ENCODE measurements around the gene STRADA.

STRADA gene, protein sequence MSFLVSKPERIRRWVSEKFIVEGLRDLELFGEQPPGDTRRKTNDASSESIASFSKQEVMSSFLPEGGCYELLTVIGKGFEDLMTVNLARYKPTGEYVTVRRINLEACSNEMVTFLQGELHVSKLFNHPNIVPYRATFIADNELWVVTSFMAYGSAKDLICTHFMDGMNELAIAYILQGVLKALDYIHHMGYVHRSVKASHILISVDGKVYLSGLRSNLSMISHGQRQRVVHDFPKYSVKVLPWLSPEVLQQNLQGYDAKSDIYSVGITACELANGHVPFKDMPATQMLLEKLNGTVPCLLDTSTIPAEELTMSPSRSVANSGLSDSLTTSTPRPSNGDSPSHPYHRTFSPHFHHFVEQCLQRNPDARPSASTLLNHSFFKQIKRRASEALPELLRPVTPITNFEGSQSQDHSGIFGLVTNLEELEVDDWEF

DNA sequence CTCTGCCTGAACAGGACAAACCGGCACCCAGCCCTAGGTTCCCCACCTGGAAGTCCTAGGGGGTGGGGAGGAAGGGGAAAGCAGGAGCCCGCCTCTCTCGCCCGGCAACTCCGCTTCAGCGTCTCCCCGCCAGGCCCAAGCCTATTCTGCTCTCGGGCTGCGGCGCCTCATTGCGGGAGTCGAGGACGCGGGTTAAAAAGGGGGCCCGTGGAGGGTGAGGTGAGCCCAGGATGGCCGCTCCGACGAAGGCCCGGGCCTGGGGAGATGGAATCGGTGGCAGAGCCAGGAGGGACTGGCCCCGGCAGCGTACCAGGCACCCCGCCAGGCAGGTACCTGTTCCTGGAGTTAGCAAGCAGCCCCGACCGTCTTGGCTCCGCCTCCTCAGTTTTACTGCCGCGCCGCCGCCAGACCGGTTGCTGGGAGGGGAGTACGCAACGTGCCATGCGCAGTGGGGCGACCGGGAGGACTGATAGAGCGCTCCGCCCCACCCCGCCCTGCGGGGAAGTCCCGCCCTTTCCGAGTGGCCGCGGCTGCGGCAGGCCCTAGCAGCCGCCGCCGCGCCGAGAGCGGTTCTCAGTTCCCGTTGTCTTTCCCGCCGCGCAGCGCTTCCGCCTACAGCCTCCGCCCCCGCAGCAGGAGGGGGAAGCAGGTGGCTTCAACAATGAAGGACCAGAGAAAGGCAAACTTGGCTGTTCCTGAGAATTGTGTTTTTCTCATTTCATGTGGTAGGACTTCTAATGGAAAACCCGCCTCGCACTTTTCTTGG lies at the start of gene STRADA:
TSS of gene STRADA (minus strand) at position 392 of the 766 bp plus-strand sequence. CDS start 13,430 bp downstream, outside the sequence.
- H3K27me3 Mint-ChIP-seq: no peaks in the 10 kb centered on the region

DNA sequence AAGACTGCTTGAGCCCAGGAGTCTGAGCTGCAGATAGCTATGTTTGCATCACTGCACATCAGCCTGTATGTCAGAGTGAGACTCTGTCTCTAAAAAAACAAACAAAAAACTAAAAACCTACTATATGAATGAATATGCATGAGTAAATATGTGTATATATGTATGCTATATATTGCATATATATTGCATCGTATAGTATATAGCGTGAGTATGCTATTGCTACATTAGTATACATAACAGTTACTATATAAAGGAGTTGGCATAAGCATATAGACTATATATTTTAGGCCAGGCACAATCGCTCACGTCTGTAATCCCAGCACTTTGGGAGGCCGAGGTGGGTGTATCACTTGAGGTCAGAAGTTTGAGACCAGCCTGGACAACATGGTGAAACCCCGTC lies 48.5 kb upstream of the STRADA start:
- H3K27me3 Mint-ChIP-seq: no peaks in the 10 kb centered on the region
- no peak for ATAC-seq (replicated peaks)
- no peaks in the 10 kb centered on the region for H3K9me3 Mint-ChIP-seq
- H3K4me3 Mint-ChIP-seq: no peak overlapping the region
- H3K4me1 Mint-ChIP-seq: no peaks in the 10 kb centered on the region
- no peak for DNase-seq
- H3K36me3 Mint-ChIP-seq: peaks cover 18 to 23% of the 10 kb centered on the region in 2 donors
- no peak overlapping the region for H3K27ac Mint-ChIP-seq

More for the DNA sequence above, at the start of gene STRADA:
- Mint-ChIP-seq H3K4me1 (peaks cover 14 to 39% of the 10 kb centered on the region in 2 donors), H3K4me3 (peak within 1 kb of the TSS; percentile 94 to 99), H3K36me3 (peaks cover 11 to 26% of the 10 kb centered on the region in 2 donors), H3K27ac (peak within 1 kb of the TSS; percentile 97), H3K9me3 (no peaks in the 10 kb centered on the region)
- ATAC-seq (replicated peaks): peak; percentile 89 to 92
- peak; percentile 99 for DNase-seq

DNA sequence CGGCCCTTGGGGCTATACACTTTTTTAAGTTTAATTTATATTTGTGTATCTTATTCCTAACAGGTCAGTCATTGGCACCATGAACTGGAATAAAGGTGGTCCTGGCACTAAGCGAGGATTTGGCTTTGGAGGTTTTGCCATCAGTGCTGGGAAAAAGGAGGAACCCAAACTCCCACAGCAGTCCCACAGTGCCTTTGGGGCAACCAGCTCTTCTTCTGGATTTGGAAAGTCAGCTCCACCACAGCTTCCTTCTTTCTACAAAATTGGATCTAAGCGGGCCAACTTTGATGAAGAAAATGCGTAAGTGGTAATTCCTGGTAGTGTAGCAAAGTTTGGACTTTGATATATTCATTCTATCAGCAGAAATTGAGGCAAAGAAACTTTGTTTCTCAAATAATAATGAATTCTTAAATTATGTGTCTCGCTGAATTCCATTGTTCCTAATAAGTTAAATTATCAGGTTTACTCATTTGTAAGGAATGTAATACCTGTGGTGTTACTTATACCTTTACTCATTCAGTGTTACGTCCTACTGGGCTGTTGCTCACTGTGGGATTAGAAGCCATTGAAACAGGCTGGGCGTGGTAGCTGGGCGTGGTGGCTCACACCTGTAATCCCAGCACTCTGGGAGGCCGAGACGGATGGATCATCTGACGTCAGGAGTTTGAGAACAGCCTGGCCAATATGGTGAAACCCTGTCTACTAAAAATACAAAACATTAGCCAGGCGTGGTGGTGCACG lies 45.5 kb upstream of the STRADA start:
- peaks cover 16 to 22% of the 10 kb centered on the region in 2 donors for H3K36me3 Mint-ChIP-seq

DNA sequence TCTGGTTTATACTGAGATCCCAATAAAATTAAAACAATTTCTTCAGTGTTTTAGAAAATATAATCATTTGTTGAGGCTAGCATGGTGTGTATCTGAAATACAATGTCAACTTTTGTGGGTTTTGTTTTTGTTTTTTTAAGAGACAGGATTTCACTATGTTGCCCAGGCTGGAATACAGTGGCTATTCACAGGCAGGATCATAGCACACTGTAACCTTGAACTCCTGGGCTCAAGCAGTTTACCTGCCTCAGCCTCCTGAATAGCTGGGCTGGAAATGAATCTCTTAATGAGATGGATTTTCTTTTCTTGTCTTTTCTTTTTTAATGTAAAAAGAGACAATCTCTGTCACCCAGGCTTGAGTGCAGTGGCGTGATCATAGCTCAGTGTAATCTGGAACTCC lies 44.5 kb upstream of the STRADA start:
- DNase-seq (no peak), ATAC-seq (replicated peaks) (no peak)
- H3K9me3 Mint-ChIP-seq: no peaks in the 10 kb centered on the region
- H3K4me1 Mint-ChIP-seq: peaks cover 14 to 25% of the 10 kb centered on the region in 2 donors
- peaks cover 21 to 22% of the 10 kb centered on the region in 2 donors for H3K36me3 Mint-ChIP-seq
- H3K27me3 Mint-ChIP-seq: no peaks in the 10 kb centered on the region
- H3K4me3 Mint-ChIP-seq: no peak overlapping the region
- no peak overlapping the region for H3K27ac Mint-ChIP-seq

More for the DNA sequence above, 45.5 kb upstream of the STRADA start:
- peaks cover 11 to 17% of the 10 kb centered on the region in 2 donors for H3K4me1 Mint-ChIP-seq
- no peak overlapping the region for H3K27ac Mint-ChIP-seq
- H3K4me3 Mint-ChIP-seq: no peak overlapping the region
- no peak for ATAC-seq (replicated peaks)
- no peak for DNase-seq
- H3K9me3 Mint-ChIP-seq: no peaks in the 10 kb centered on the region
- H3K27me3 Mint-ChIP-seq: no peaks in the 10 kb centered on the region

DNA sequence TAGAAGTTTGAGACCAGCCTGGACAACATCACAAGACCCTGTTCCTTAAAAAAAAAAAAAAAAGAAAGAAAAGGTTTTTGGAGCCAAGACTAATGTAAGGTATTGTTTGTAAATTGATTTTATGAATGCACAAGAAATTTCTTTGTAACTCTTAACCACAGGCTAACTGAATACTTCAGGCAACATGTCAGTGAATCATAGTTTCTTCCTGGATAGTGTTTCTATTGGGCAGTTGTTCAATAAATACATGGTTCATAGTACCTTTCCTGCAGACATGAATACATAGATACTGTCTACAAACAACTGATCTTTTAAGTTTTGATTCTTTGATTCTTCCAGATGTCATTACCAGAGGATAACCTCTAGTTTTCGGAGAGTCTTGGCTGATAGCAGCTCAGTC lies 44.0 kb upstream of the STRADA start:
- ATAC-seq (replicated peaks): no peak
- peaks cover 18 to 31% of the 10 kb centered on the region in 2 donors for H3K4me1 Mint-ChIP-seq
- DNase-seq: no peak
- H3K27me3 Mint-ChIP-seq: no peaks in the 10 kb centered on the region
- H3K36me3 Mint-ChIP-seq: peaks cover 21 to 22% of the 10 kb centered on the region in 2 donors
- no peak overlapping the region for H3K4me3 Mint-ChIP-seq
- no peak overlapping the region for H3K27ac Mint-ChIP-seq
- no peaks in the 10 kb centered on the region for H3K9me3 Mint-ChIP-seq

DNA sequence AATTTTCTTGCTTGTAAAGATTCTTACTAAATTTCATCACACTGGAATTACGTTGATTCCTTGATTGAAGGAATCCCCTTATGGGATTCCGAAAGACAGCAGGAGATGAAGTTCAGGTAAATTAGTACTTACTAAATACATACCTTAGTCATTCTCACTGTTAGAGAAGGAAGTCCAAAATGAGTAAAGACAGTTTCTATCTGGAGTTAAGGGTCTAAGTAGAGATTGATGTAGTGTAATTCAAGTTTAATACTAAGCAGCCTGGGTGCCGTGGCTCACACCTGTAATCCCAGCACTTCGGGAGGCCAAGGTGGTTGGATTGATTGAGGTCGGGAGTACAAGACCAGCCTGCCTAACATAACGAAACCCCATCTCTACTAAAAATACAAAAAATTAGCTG lies 41.9 kb upstream of the STRADA start:
- peaks cover 22 to 28% of the 10 kb centered on the region in 2 donors for H3K36me3 Mint-ChIP-seq
- H3K9me3 Mint-ChIP-seq: no peaks in the 10 kb centered on the region
- ATAC-seq (replicated peaks) (no peak), DNase-seq (no peak)
- H3K27me3 Mint-ChIP-seq: no peaks in the 10 kb centered on the region
- H3K4me1 Mint-ChIP-seq: peaks cover 22 to 45% of the 10 kb centered on the region in 2 donors
- no peak overlapping the region for H3K27ac Mint-ChIP-seq
- H3K4me3 Mint-ChIP-seq: no peak overlapping the region

DNA sequence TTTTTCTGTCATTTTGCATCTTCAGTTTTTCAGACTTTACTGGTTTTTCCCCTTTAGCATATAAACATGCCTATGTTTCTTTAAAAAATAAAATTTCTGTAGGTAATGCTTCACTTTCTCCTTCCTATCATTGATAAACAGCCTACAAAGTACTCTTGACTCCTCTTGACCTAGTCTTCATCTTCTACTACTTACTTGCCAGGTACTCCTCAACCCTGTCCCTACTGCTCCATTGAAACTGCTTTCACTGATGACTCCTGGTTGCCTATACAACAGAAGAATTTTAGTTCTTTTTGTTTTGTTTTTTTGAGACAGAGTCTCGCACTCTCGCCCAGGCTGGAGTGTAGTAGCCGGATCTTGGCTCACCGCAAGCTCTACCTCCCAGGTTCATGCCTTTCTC lies 39.3 kb upstream of the STRADA start:
- DNase-seq (no peak), ATAC-seq (replicated peaks) (no peak)
- Mint-ChIP-seq H3K4me1 (peaks cover 34 to 64% of the 10 kb centered on the region in 2 donors), H3K9me3 (no peaks in the 10 kb centered on the region), H3K4me3 (no peak overlapping the region), H3K27me3 (no peaks in the 10 kb centered on the region), H3K27ac (no peak overlapping the region), H3K36me3 (peaks cover 29 to 32% of the 10 kb centered on the region in 2 donors)

DNA sequence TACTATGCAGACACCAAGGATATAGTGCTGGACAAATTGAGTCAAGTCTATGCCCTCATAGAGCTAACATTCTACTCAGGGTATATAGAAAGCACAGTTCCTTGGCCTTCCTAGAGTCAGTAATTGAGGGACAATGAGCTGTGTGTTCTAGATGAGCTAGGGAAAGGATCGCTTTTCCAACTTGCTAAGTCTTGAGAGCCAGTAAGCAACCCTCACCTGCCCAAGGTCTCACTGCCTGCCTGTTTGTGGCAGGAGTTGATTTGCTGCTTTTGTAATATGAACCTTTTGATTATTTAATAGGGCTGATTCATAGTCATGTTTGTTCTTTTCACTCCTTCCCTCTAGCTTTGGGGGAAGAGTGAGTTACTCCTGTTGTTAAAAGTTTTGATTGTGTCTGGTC lies 38.9 kb upstream of the STRADA start:
- Mint-ChIP-seq H3K9me3 (no peaks in the 10 kb centered on the region), H3K27ac (no peak overlapping the region), H3K4me1 (peaks cover 35 to 68% of the 10 kb centered on the region in 2 donors), H3K36me3 (peaks cover 30 to 32% of the 10 kb centered on the region in 2 donors), H3K27me3 (no peaks in the 10 kb centered on the region), H3K4me3 (no peak overlapping the region)
- DNase-seq: no peak
- no peak for ATAC-seq (replicated peaks)

DNA sequence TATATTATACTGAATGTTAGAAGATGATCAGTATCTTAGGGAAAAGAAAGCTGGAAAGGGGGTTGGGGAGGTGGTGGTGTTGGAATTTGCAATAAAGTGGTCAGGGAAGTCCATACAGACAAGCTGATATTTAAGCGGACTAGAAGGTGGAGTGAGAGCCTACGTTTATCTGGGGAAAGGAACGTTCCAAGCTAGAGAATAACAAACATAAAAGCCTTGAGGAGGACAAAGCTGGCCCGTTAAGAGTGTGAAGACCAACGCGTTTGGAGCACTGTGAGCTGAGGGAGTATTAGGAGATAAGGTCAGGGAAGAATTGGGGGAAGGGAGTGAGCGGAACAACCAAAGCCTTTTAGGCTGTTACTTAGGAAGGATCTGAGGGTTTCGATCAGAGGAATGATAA lies 33.8 kb upstream of the STRADA start:
- DNase-seq (no peak), ATAC-seq (replicated peaks) (no peak)
- H3K4me1 Mint-ChIP-seq: peaks cover 29 to 62% of the 10 kb centered on the region in 2 donors
- no peaks in the 10 kb centered on the region for H3K27me3 Mint-ChIP-seq
- H3K27ac Mint-ChIP-seq: peak overlapping the region; percentile 100
- H3K9me3 Mint-ChIP-seq: no peaks in the 10 kb centered on the region
- H3K4me3 Mint-ChIP-seq: peak overlapping the region; percentile 94 to 96
- H3K36me3 Mint-ChIP-seq: peaks cover 23 to 25% of the 10 kb centered on the region in 2 donors

DNA sequence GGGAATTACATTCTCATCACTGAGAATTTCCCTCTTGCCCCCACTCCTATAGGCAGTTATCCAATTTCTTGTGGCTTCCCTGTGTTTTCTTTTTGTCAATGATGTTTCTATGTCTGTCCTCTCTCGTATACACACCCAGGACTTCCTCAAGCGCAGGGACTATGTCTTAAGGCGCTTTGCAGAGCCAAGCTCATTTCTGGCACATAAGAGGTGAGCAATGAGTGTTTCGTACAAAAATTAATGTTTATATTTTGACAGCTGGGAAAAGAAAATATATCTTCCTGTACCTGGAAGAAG lies 33.3 kb upstream of the STRADA start:
- ATAC-seq (replicated peaks) (no peak), DNase-seq (no peak)
- H3K27ac Mint-ChIP-seq: peak overlapping the region; percentile 100
- peak overlapping the region; percentile 94 to 96 for H3K4me3 Mint-ChIP-seq
- H3K4me1 Mint-ChIP-seq: peaks cover 31 to 62% of the 10 kb centered on the region in 2 donors
- no peaks in the 10 kb centered on the region for H3K27me3 Mint-ChIP-seq
- H3K36me3 Mint-ChIP-seq: peaks cover 25% of the 10 kb centered on the region in 2 donors
- no peaks in the 10 kb centered on the region for H3K9me3 Mint-ChIP-seq

DNA sequence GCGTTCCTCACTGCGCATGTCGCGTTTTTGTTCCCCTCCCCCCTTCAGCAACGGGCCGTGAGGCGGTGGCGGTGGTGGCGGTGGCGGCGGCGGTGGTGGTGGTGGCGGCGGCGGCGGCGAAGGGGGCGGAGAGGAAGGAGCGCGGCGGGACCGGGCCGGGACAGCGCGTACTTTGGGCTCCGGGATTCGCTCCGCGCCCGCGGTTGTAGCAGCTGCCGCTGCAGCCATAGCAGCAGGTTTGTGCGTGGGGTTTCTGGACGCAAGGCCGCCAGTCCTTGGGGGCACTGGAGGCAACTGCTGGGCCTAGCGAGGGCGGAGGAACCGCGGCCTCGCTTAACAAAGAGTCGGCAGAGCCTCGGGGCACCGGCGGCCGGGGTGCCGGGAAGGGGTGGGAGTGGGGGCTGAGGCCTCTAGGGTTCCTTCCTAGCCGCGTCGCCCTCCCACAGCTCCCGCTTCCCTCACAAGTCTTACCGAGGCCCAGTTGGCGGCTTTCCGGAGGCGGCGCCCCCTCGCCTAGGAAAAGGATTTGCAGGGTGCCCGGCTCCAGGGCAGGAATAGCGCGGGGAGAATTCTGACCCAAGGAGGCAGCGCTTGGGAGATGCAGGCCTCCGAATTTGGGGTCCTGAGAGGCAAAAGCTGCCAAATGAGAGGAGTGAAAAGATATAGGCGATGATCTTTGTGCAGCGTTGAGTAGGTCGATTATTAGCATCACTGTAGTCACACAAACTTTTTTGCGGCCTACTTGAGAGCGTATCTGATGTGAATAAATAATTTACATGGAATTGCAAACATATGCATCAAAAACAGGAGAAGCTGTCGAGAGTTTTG lies 32.8 kb upstream of the STRADA start, which contains the start of gene DDX42:
TSS of gene DDX42 (plus strand) at position 30 of the 828 bp plus-strand sequence. CDS start 12,880 bp downstream, outside the sequence.
- Mint-ChIP-seq H3K4me1 (peaks cover 27 to 57% of the 10 kb centered on the region in 2 donors), H3K36me3 (peaks cover 21 to 22% of the 10 kb centered on the region in 2 donors), H3K27me3 (no peaks in the 10 kb centered on the region), H3K27ac (peak within 1 kb of the TSS; percentile 100), H3K4me3 (peak within 1 kb of the TSS; percentile 94 to 96), H3K9me3 (no peaks in the 10 kb centered on the region)
- DNase-seq (no peak), ATAC-seq (replicated peaks) (peak; percentile 23 to 24)

DNA sequence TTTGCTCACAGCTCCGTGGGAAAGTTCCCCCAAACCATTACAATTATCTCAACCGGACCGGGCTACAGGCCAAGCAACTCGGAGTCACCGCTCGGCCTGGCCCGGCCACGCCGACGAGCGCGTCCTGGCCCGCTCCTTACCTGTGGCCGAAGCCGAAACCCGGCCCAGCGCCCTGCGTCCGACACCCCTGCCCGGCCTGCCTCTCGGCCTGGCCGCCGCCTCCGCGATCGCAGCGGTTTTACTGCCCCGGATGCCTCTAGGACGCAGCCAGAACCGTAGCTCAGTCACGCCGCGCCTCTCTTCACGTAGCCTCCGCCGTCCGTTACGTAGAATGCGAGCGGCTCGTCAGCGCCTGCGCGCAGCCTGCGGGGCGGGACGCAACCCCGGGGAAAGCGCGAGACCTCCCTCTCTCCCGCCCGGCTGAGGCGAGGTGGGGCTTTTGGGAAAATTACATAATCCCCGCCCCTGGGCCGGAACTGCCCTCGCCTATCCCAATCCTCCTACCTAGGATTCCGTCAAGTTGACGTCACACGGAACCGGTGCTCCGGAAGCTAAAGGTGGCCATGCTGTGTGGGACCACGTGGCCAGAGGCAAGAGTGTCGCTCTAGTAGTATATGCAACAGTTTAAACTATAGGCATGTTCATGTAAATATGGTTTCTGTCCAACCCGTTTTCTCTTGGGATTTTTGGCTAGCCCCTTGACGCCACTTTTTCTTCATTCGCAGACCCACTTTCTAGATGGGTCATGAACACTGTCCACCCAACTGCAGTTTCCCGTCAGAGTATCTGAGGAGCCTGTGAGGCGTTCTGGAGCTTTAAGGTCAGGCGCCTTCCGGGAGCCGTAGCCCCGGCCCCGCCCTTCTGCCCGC lies 31.9 kb upstream of the STRADA start, which contains the start of gene CCDC47:
TSS of gene CCDC47 (minus strand) at position 326 of the 869 bp plus-strand sequence. CDS start 7,422 bp downstream, outside the sequence.
- peaks cover 20 to 22% of the 10 kb centered on the region in 2 donors for H3K36me3 Mint-ChIP-seq
- DNase-seq (peak; percentile 100), ATAC-seq (replicated peaks) (peak; percentile 88 to 89)
- H3K27ac Mint-ChIP-seq: peak within 1 kb of the TSS; percentile 100
- no peaks in the 10 kb centered on the region for H3K9me3 Mint-ChIP-seq
- H3K4me1 Mint-ChIP-seq: peaks cover 27 to 60% of the 10 kb centered on the region in 2 donors
- H3K4me3 Mint-ChIP-seq: peak within 1 kb of the TSS; percentile 94 to 96
- H3K27me3 Mint-ChIP-seq: no peaks in the 10 kb centered on the region
